ENCODE data around the gene DPYD.

DPYD gene

GRCh38 chr1:97926017-97926708, 5.3 kb upstream of the DPYD start:
- H2AFZ ChIP-seq (ENCODE audit: low read length), result no peak overlapping the region
- H3K9ac ChIP-seq (ENCODE audit: low read length), result no peak overlapping the region
- H3K9me2 ChIP-seq (ENCODE audit: low read depth, low read length), result no peaks in the 10 kb centered on the region
- no peaks in the 10 kb centered on the region for H3K79me2 ChIP-seq (ENCODE audit: insufficient read depth, low read length)
- no peaks in the 10 kb centered on the region for H4K20me1 ChIP-seq (ENCODE audit: insufficient read depth, low read length)
- H3F3A ChIP-seq (ENCODE audit: insufficient read depth, low read length), result no peaks in the 10 kb centered on the region
- TF ChIP-seq CTCF (IDR thresholded peaks at IDR 0.05; ENCODE audit: low read length) (no peak), EZH2 (IDR thresholded peaks at IDR 0.05; ENCODE audit: borderline replicate concordance, low read length) (no peak)
- no peaks in the 10 kb centered on the region for H3K9me3 ChIP-seq (ENCODE audit: low read length)
- no peak overlapping the region for H3K27ac ChIP-seq (ENCODE audit: low read depth, low read length, poor library complexity, severe bottlenecking)
- no peak overlapping the region for H3K4me3 ChIP-seq (ENCODE audit: low read depth, low read length, poor library complexity, severe bottlenecking)
- H3K4me2 ChIP-seq (ENCODE audit: low read length), result no peak overlapping the region
- H3K36me3 ChIP-seq (ENCODE audit: insufficient read depth, low read length), result no peaks in the 10 kb centered on the region
- no peaks in the 10 kb centered on the region for H3K27me3 ChIP-seq (ENCODE audit: insufficient read depth, low read length)
- peaks cover 7% of the 10 kb centered on the region for H3K4me1 ChIP-seq (ENCODE audit: insufficient read depth, low read length, severe bottlenecking)

GRCh38 chr1:97925151-97925550, 4.3 kb upstream of the DPYD start:
- no peak for TF ChIP-seq CTCF (IDR thresholded peaks at IDR 0.05; ENCODE audit: low read length)
- TF ChIP-seq EZH2 (IDR thresholded peaks at IDR 0.05; ENCODE audit: borderline replicate concordance, low read length), result no peak
- Histone ChIP-seq H3K4me2 (ENCODE audit: low read length) (no peak overlapping the region), H3K27me3 (ENCODE audit: insufficient read depth, low read length) (no peaks in the 10 kb centered on the region), H3F3A (ENCODE audit: insufficient read depth, low read length) (no peaks in the 10 kb centered on the region), H3K9ac (ENCODE audit: low read length) (no peak overlapping the region), H3K4me3 (ENCODE audit: low read depth, low read length, poor library complexity, severe bottlenecking) (no peak overlapping the region), H3K4me1 (ENCODE audit: insufficient read depth, low read length, severe bottlenecking) (peaks cover 10% of the 10 kb centered on the region), H3K9me2 (ENCODE audit: low read depth, low read length) (no peaks in the 10 kb centered on the region), H2AFZ (ENCODE audit: low read length) (no peak overlapping the region), H3K36me3 (ENCODE audit: insufficient read depth, low read length) (no peaks in the 10 kb centered on the region), H3K79me2 (ENCODE audit: insufficient read depth, low read length) (0 out of 2 replicates have a peak, but pooled peaks cover under 1% of the 10 kb centered on the region), H3K9me3 (ENCODE audit: low read length) (no peaks in the 10 kb centered on the region), H3K27ac (ENCODE audit: low read depth, low read length, poor library complexity, severe bottlenecking) (no peak overlapping the region), H4K20me1 (ENCODE audit: insufficient read depth, low read length) (no peaks in the 10 kb centered on the region)

GRCh38 chr1:97923811-97924210, 3.0 kb upstream of the DPYD start:
- Histone ChIP-seq H3K9me3 (ENCODE audit: low read length) (no peaks in the 10 kb centered on the region), H2AFZ (ENCODE audit: low read length) (no peak overlapping the region), H3K27me3 (ENCODE audit: insufficient read depth, low read length) (no peaks in the 10 kb centered on the region), H4K20me1 (ENCODE audit: insufficient read depth, low read length) (no peaks in the 10 kb centered on the region), H3K4me2 (ENCODE audit: low read length) (no peak overlapping the region), H3F3A (ENCODE audit: insufficient read depth, low read length) (no peaks in the 10 kb centered on the region), H3K4me3 (ENCODE audit: low read depth, low read length, poor library complexity, severe bottlenecking) (no peak overlapping the region), H3K9ac (ENCODE audit: low read length) (no peak overlapping the region), H3K36me3 (ENCODE audit: insufficient read depth, low read length) (no peaks in the 10 kb centered on the region), H3K27ac (ENCODE audit: low read depth, low read length, poor library complexity, severe bottlenecking) (no peak overlapping the region), H3K79me2 (ENCODE audit: insufficient read depth, low read length) (0 out of 2 replicates have a peak, but pooled peaks cover 4% of the 10 kb centered on the region), H3K4me1 (ENCODE audit: insufficient read depth, low read length, severe bottlenecking) (peaks cover 23% of the 10 kb centered on the region), H3K9me2 (ENCODE audit: low read depth, low read length) (no peaks in the 10 kb centered on the region)
- TF ChIP-seq CTCF (IDR thresholded peaks at IDR 0.05; ENCODE audit: low read length), result no peak
- TF ChIP-seq EZH2 (IDR thresholded peaks at IDR 0.05; ENCODE audit: borderline replicate concordance, low read length), result no peak

Measured in OCI-LY1 (cell line).